SU-DHL-6 (cell line): ENCODE data around the gene ZNF587.
"Not testable (repeated sequence)": the region's sequence is repeated elsewhere in the genome, so short reads cannot be mapped to it uniquely, and the experiment has no call there.

ENCODE experiments used
- H2AFZ ChIP-seq: fragments of 200-600 bp; sonication (generic); 2 replicates; pipeline ENCODE4 v1.6.1; 2014; ENCODE audit warnings: low read depth, mild to moderate bottlenecking, moderate library complexity, mixed read lengths, antibody characterized with exemption, low read length; ENCODE audit not compliant: severe bottlenecking
- H3F3A ChIP-seq: fragments of 200-600 bp; shearing (Covaris generic); 2 replicates; pipeline ENCODE4 v1.6.0; 2016; ENCODE audit warnings: antibody characterized with exemption, mild to moderate bottlenecking; ENCODE audit not compliant: insufficient read depth
- H3K27ac ChIP-seq: fragments of 200-600 bp; sonication (generic); 2 replicates; pipeline ENCODE4 v1.5.1; 2016; ENCODE audit warnings: low read depth, mild to moderate bottlenecking, low read length, moderate library complexity, mixed read lengths
- H3K27me3 ChIP-seq: fragments of 200-600 bp; sonication (generic), shearing (Covaris generic); 2 replicates; pipeline ENCODE4 v1.6.0; 2014; ENCODE audit warnings: mild to moderate bottlenecking, low read length
- H3K36me3 ChIP-seq: fragments of 200-600 bp; sonication (generic); 2 replicates; pipeline ENCODE4 v1.6.1; 2014; ENCODE audit warnings: mild to moderate bottlenecking, low read length, mixed read lengths
- H3K4me2 ChIP-seq: fragments of 300-600, 200-600 bp; shearing (Covaris generic), sonication (generic); 2 replicates; pipeline ENCODE4 v1.6.0; 2014; ENCODE audit warnings: low read length, low read depth, mild to moderate bottlenecking; ENCODE audit not compliant: poor library complexity, severe bottlenecking
- H3K4me3 ChIP-seq: fragments of 200-600 bp; sonication (generic); 2 replicates; pipeline ENCODE4 v1.5.1; 2014; ENCODE audit warnings: antibody characterized with exemption, low read length, mild to moderate bottlenecking, mixed read lengths; ENCODE audit not compliant: insufficient read depth, poor library complexity, severe bottlenecking
- H3K79me2 ChIP-seq: fragments of 200-600 bp; sonication (generic); 2 replicates; pipeline ENCODE4 v1.6.1; 2014; ENCODE audit warnings: mild to moderate bottlenecking, low read length, moderate library complexity; ENCODE audit not compliant: insufficient read depth
- H3K9ac ChIP-seq: fragments of 200-600 bp; sonication (generic); 2 replicates; pipeline ENCODE4 v1.7.0; 2014; ENCODE audit warnings: mild to moderate bottlenecking, low read length
- H3K9me2 ChIP-seq: fragments of 200-600 bp; sonication (generic); replicated peaks from 2 replicates; pipeline ENCODE4 v1.6.1; 2014; ENCODE audit warnings: low read length; ENCODE audit not compliant: insufficient read depth
- H3K9me3 ChIP-seq: fragments of 200-600 bp; sonication (generic); 2 replicates; pipeline ENCODE4 v1.6.1; 2014; ENCODE audit warnings: low read length, mixed read lengths; ENCODE audit not compliant: insufficient read depth
- H4K20me1 ChIP-seq: fragments of 200-600 bp; sonication (generic); 2 replicates; pipeline ENCODE4 v1.6.1; 2014; ENCODE audit warnings: low read depth, mild to moderate bottlenecking, antibody characterized with exemption, low read length, moderate library complexity, mixed read lengths
- EZH2phosphoT487 ChIP-seq: fragments of 200-600 bp; sonication (generic), shearing (Covaris generic); conservative IDR thresholded peaks from 2 replicates; pipeline ENCODE4 v1.6.1; 2018; ENCODE audit warnings: mild to moderate bottlenecking, antibody characterized with exemption, low read length, moderate library complexity, mixed read lengths
- TF ChIP-seq, protein P1 (sequence below): fragments of 200-600 bp; sonication (generic); IDR thresholded peaks from one replicate; pipeline ENCODE4 v1.5.1; 2017; ENCODE audit warnings: antibody characterized with exemption, mild to moderate bottlenecking, low read length, moderate library complexity; ENCODE audit not compliant: insufficient read depth, poor library complexity, severe bottlenecking

Gene ZNF587

GRCh38 chr19:57803594-57804325, 45.9 kb upstream of the ZNF587 start:
- Histone ChIP-seq H3K36me3 (no peaks in the 10 kb centered on the region), H3K9me3 (no peaks in the 10 kb centered on the region), H3K79me2 (peaks cover 14% of the 10 kb centered on the region), H2AFZ (no peak overlapping the region), H3K4me3 (no peak overlapping the region), H3K27ac (no peak overlapping the region), H3K4me2 (no peak overlapping the region), H4K20me1 (no peaks in the 10 kb centered on the region), H3K9ac (no peak overlapping the region), H3K27me3 (no peaks in the 10 kb centered on the region), H3K9me2 (no peaks in the 10 kb centered on the region), H3F3A (peaks cover 9% of the 10 kb centered on the region; the same call in 1 of the 2 replicates)
- TF ChIP-seq, protein P1, sequence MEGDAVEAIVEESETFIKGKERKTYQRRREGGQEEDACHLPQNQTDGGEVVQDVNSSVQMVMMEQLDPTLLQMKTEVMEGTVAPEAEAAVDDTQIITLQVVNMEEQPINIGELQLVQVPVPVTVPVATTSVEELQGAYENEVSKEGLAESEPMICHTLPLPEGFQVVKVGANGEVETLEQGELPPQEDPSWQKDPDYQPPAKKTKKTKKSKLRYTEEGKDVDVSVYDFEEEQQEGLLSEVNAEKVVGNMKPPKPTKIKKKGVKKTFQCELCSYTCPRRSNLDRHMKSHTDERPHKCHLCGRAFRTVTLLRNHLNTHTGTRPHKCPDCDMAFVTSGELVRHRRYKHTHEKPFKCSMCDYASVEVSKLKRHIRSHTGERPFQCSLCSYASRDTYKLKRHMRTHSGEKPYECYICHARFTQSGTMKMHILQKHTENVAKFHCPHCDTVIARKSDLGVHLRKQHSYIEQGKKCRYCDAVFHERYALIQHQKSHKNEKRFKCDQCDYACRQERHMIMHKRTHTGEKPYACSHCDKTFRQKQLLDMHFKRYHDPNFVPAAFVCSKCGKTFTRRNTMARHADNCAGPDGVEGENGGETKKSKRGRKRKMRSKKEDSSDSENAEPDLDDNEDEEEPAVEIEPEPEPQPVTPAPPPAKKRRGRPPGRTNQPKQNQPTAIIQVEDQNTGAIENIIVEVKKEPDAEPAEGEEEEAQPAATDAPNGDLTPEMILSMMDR = no peak

DNA sequence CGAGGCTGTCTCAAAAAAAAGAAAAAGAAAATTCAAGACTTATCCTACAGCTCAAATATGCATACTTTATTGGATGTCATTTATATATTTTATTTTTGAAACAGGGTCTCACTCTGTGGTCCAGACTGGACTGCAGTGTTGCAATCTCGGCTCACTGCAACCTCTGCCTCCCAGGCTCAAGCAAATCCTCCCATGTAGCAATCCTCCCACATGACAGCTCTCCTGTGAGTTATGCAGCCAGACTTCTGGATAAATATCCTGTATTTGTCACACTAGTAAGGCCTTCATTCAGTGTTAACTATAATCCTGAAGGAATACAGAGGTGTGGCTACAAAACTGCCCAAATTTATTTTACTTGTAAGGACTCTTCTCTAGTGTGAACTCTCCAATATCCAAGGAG, 42.1 kb upstream of the ZNF587 start:
- H3K9me2 ChIP-seq = no peaks in the 10 kb centered on the region
- no peak overlapping the region for H3K4me3 ChIP-seq
- no peaks in the 10 kb centered on the region for H4K20me1 ChIP-seq
- H3K27ac ChIP-seq = no peak overlapping the region
- H3K79me2 ChIP-seq = peaks cover 27% of the 10 kb centered on the region
- no peak overlapping the region for H3K4me2 ChIP-seq
- no peaks in the 10 kb centered on the region for H3K36me3 ChIP-seq
- H3K9me3 ChIP-seq = no peaks in the 10 kb centered on the region
- TF ChIP-seq EZH2phosphoT487 = no peak
- TF ChIP-seq, protein P1 = no peak
- peaks cover 4% of the 10 kb centered on the region; the same call in 1 of the 2 replicates for H3F3A ChIP-seq
- H3K27me3 ChIP-seq = no peaks in the 10 kb centered on the region
- no peak overlapping the region for H3K9ac ChIP-seq
- H2AFZ ChIP-seq = no peak overlapping the region

DNA sequence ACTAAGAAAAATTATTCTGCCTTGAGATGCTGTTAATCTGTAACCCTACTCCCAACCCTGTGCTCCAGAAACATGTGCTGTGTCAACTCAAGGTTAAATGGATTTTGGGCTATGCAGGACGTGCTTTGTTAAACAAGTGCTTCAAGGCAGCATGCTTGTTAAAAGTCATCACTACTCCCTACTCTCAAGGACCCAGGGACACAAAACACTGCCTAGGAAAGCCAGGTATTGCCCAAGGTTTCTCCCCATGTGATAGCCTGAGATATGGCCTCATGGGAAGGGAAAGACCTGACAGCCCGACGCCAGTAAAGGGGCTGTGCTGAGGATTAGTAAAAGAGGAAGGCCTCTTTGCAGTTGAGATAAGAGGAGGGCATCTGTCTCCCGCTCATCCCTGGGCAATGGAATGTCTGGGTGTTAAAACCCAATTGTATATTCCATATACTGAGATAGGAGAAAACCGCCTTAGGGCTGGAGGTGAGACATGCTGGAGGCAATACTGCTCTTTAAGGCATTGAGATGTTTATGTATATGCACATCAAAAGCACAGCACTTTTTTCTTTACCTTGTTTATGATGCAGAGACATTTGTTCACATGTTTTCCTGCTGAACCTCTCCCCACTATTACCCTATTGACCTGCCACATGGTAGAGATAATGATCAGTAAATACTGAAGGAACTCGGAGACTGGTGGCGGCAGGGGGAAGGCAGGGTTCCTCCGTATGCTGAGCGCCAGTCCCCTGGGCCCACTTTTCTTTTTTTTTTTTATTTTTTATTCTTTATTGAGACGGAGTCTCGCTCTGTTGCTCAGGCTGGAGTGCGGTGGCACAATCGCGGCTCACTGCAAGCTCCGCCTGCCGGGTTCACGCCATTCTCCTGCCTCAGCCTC, 39.0 kb upstream of the ZNF587 start:
- H3K9me2 ChIP-seq, H3K27me3 ChIP-seq, H3K4me3 ChIP-seq, H2AFZ ChIP-seq, H3K36me3 ChIP-seq, H3K9ac ChIP-seq, H3K4me2 ChIP-seq, H3K9me3 ChIP-seq, H3K27ac ChIP-seq, H3F3A ChIP-seq, H4K20me1 ChIP-seq: not testable (repeated sequence)
- H3K79me2 ChIP-seq = peaks cover 33% of the 10 kb centered on the region

GRCh38 chr19:57812226-57812625, 37.4 kb upstream of the ZNF587 start:
- TF ChIP-seq, protein P1 = no peak
- no peak for TF ChIP-seq EZH2phosphoT487
- Histone ChIP-seq H3K4me2 (peak overlapping the region; percentile 28), H3K36me3 (no peaks in the 10 kb centered on the region), H3K9ac (no peak overlapping the region), H3K4me3 (no peak overlapping the region), H3K27me3 (no peaks in the 10 kb centered on the region), H2AFZ (no peak overlapping the region), H3K9me2 (no peaks in the 10 kb centered on the region), H3F3A (0 out of 2 replicates have a peak, but pooled peaks cover 4% of the 10 kb centered on the region), H3K9me3 (no peaks in the 10 kb centered on the region), H3K79me2 (peaks cover 28% of the 10 kb centered on the region), H3K27ac (0 out of 2 replicates have a peak overlapping the region, but pooled peaks have one; percentile 35), H4K20me1 (no peaks in the 10 kb centered on the region)

DNA sequence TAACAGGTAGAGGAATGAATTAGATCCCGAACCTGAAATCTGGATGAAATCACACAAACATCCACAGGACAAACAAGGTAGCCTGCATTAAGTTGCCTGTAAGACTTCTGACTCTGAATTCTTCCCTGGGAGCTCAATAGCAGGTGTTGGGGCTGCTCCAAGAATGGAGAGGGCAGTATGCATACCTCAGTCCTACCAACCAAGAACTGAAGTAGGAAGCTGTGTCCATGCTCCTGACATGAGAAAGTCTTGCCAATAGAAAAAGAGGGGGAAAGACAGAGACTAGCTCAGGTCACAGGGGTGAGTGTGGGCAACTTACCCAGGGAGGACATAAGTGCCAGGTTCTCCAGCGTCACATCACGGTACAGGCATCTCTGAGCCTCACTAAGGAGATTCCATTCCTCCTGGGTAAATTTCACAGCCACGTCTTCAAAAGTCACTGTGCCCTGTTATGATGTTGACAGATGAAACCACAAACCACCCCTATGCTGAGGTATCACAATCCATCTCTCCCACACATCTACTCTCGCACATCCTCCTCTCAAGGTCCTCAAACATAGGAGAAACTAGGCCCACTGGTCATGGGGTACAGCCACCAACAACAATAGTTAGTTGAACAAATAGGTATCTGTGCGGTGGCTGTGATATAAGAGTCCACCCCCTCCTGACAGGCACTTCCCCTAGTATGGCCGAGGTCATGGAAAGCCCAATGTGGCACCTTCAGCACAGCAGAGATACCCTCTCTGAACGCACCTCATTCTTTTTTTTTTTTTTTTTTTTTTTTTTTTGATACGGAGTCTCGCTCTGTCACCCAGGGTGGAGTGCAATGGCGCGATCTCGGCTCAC, 36.5 kb upstream of the ZNF587 start:
- not testable (repeated sequence) for H3K27me3 ChIP-seq, H2AFZ ChIP-seq, H3K9me2 ChIP-seq, H3F3A ChIP-seq, H4K20me1 ChIP-seq, H3K27ac ChIP-seq, H3K9ac ChIP-seq, H3K36me3 ChIP-seq, H3K4me3 ChIP-seq, H3K9me3 ChIP-seq
- Histone ChIP-seq H3K4me2 (peak overlapping the region; percentile 95), H3K79me2 (peaks cover 28% of the 10 kb centered on the region)
